ENCODE results near the gene UBE2E2.

DNA sequence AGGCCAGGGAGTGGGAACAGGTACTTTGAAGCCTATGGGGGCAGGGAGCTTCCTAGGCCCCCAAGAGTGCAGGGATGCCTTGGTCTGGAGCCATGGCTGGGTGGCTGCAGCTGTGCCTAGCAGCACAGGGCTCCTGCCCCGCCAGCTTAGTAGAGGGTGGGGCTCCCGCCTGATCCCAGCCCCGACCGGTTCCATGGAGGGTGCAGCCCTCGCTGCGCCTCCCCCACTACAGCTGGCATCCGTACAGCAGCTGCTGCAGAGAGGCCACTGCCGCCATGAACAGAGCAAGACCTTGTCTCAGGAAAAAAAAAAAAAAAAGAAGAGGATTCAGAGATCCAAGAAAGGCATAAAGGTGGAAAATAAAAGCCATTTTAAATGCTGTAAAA, 277.2 kb downstream of the UBE2E2 start:
- TF ChIP-seq, protein P1, sequence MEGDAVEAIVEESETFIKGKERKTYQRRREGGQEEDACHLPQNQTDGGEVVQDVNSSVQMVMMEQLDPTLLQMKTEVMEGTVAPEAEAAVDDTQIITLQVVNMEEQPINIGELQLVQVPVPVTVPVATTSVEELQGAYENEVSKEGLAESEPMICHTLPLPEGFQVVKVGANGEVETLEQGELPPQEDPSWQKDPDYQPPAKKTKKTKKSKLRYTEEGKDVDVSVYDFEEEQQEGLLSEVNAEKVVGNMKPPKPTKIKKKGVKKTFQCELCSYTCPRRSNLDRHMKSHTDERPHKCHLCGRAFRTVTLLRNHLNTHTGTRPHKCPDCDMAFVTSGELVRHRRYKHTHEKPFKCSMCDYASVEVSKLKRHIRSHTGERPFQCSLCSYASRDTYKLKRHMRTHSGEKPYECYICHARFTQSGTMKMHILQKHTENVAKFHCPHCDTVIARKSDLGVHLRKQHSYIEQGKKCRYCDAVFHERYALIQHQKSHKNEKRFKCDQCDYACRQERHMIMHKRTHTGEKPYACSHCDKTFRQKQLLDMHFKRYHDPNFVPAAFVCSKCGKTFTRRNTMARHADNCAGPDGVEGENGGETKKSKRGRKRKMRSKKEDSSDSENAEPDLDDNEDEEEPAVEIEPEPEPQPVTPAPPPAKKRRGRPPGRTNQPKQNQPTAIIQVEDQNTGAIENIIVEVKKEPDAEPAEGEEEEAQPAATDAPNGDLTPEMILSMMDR (IDR thresholded peaks at IDR 0.05) = no peak
- no peak for TF ChIP-seq EZH2phosphoT487 (IDR thresholded peaks at IDR 0.05)
